GM19328 (cell line): Measurements from ENCODE around the gene PCSK6.
A peak's percentile ranks its signal among the peaks of the same experiment; 100 is the strongest.
"Not testable (repeated sequence)": the region's sequence is repeated elsewhere in the genome, so short reads cannot be mapped to it uniquely, and the experiment has no call there.

Experiments used
- ATAC-seq: cut with Tn5 transposase; IDR thresholded peaks from one replicate; pipeline ENCODE4 v1.9.1; 2021; ENCODE audit warnings: mild to moderate bottlenecking, moderate library complexity; ENCODE audit not compliant: unreplicated experiment

PCSK6 gene

GRCh38 chr15:101406036-101406435, 83.5 kb downstream of the PCSK6 start:
- ATAC-seq: no peak

GRCh38 chr15:101404245-101404644, 85.3 kb downstream of the PCSK6 start:
- no peak for ATAC-seq

- ATAC-seq: not testable (repeated sequence)
Measured at GRCh38 chr15:101402883-101403282, 86.6 kb downstream of the PCSK6 start.

DNA sequence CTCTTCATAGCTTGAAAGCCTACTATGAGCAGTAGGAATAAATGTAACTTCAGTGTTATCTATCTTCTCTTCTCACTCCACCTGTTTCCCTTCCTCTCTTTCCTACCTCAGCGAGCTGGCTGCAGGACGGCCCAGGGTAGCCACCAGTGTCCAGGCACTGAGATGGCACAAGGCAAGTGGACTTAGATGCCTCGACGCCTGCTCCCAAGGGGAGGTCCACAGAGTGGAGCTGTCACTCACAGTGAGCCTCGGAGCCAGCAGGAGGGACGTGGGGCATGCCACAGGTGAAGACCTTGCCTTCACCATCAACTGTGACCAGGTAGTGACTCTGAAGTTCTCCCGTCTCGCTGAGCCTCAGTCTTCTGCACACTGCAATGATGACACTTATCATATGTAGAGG, 88.2 kb downstream of the PCSK6 start:
- ATAC-seq: no peak

- no peak for ATAC-seq
Measured at GRCh38 chr15:101399431-101399830, 90.1 kb downstream of the PCSK6 start.

- no peak for ATAC-seq
Measured at GRCh38 chr15:101398247-101398646, 91.3 kb downstream of the PCSK6 start.

DNA sequence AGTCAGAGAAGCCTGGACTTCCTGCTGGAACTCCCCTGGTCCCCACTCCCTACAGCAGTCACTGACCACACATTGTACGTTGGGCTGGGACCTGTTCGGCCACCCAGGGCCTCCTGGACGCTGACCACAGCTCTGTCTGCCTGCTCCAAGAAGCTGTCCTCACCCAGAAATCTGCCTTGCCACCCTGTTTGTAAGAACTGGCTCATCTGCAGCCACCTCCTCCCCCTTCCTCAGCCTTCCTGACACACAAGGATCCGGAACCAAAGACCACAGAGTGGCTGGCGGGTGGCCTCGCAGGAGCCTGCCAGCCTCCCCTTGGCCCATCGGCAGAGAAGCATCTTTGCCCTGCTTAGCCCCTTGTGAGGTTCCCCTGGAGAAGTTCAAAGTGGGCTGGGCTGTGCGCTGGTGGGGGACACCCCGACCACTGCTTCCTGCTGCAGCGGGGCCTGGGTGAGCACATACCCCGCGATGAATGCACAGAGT, 91.9 kb downstream of the PCSK6 start:
- no peak for ATAC-seq

DNA sequence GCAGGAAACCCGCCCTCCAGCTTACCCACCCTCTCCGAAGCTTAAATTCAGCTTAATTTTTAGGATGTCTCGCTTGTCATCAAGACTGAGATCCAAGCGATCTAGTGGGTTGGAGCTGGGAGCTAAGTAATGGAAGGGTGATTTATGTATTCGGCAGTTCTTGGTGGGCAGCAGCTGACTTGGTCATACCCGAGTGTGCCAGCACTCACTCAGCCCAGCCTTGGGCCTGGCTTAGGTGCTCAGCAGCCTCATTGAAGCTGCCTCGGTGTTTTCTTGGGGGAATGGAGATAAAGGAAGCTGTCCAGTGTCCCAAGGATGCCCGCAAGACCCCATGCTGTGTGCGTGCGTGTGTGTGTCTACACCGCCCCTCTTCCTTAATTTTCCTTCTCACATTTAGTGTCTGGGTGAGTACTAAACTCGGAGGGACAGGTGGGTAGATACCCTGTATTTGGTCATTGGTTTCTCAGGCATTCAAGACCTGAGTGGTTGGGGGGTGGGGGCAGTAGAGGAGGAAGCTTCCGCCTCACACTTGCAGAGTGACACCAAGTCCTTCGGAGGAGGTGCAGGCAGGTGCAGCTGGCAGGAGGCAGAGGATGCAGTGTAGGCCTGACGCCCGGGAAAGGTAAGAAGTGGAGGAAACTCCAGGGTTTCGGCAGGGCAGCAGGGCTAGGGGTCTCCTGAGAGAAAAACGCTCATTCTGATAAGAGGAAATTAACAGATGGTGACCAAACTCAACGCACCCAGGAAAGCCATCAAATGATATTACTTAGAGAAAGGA, 92.8 kb downstream of the PCSK6 start:
- no peak for ATAC-seq

GRCh38 chr15:101394654-101395053, 94.9 kb downstream of the PCSK6 start:
- ATAC-seq: no peak

DNA sequence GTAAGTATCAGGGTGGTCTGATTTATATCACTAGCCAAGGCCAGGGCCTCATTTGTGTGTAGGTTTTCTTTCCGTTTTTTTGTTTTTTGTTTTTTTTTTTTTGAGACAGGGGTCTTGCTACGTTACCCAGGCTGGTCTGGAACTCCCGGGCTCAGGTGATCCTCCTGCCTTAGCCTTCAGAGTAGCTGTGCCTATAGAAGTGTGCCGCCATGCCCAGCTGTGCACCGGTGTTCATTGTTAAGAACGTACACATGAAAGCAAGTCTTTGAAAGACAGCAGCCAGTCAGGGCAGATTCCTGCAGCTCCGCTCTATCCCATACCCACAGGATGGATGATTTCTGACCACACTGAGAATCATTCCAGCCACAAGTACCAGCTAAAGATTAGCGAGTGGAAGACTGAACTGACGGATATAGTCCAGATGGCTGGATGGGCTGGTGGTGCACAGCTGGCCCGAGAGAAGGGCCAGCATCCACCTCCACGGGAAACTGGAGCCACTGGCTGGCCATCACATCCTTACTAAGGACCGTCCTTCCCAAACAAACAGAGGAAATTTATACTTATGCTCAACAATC, 95.4 kb downstream of the PCSK6 start:
- ATAC-seq: no peak

GRCh38 chr15:101393172-101393571, 96.3 kb downstream of the PCSK6 start:
- ATAC-seq: no peak

DNA sequence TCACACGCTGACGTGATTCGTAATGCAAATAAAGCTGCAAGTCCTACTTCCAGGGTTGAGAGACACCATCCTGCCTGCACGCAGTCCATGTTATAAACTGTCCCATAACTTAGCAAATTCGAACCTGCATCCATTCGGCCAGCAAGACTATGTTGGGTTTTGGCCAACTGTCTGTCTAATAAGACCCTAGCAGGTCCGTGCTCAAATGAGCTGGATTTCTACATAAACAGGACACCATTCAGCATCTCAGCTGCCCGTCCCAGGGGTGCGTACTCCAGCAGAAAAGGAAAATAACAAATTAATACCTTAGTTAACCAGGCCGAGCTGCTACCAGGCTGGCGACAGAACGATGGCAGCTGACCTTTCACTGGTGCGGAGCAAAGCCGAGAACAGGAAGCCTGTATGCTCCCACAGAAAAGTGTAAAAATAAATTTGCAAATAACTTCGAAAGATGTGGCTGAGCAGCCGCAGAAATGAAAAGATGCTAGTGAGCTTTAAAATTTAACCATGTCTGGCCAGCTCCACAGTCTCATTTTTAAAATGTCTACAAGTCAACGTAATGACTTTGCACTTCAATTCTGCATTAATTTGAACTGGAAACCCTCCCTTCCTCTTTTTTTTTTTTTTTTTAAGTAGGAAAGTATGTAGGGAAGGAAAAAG, 97.4 kb downstream of the PCSK6 start:
- peak; percentile 62 for ATAC-seq

DNA sequence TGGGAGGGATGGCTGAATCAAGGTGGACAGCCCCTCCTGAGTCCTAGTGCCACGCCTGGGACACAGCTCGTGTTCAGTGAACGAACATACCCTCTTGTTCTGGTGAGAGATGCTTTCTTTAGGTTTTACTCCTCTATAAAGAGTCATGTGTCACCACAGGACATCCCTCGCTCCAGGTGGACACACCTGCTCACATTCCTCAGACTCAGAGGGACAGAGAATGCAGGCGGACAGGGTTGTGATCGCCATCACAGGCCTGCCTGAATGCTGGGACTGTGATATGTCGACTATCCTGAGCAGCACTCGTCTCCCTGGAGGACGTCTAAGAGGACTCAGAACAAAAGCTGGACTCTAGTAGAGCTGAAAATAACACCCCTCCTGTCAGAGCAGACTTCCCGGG, 98.1 kb downstream of the PCSK6 start:
- no peak for ATAC-seq

DNA sequence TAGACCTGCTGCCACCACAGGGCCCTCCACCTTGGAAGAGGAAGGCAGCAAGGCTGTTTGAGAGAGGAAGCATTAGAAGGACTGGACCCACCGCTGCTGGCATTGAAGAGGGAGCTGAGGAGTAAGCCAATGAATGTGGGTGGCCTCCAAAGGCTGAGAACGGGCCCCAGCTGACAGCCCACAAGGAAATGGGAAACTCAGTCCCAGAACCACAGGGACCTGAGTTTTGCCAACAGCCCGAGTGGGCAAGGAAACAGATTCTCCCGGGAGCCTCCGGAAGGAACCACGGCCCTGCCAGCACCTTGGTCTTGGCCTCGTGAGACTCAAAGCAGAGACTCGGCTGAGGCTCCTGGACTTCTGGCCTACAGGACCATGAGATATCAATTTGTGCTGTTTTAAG, 99.0 kb downstream of the PCSK6 start:
- ATAC-seq: no peak

GRCh38 chr15:101390060-101390459, 99.4 kb downstream of the PCSK6 start:
- no peak for ATAC-seq

DNA sequence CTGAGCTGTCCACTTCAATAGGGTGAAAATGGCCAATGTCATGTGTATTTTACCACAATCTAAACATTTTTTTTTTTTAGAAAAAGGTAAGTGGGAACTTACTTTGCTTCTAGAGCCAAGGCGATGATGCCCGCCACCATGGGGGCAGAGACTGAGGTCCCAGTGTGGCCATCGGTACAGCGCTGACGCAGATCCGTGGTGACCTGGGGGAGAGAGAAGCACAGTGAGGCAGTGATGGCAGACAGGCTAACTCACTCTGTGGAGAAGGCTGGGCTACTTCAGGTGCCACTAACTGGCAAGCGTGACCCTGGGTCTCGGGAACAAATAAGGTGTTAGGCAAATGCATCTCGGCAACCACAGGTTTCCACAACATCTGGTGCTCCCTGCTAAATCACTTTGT, 100.1 kb downstream of the PCSK6 start:
- no peak for ATAC-seq

GRCh38 chr15:101388046-101388445, 101.5 kb downstream of the PCSK6 start:
- no peak for ATAC-seq

GRCh38 chr15:101387574-101387973, 101.9 kb downstream of the PCSK6 start:
- no peak for ATAC-seq

GRCh38 chr15:101386967-101387366, 102.5 kb downstream of the PCSK6 start:
- ATAC-seq: no peak

DNA sequence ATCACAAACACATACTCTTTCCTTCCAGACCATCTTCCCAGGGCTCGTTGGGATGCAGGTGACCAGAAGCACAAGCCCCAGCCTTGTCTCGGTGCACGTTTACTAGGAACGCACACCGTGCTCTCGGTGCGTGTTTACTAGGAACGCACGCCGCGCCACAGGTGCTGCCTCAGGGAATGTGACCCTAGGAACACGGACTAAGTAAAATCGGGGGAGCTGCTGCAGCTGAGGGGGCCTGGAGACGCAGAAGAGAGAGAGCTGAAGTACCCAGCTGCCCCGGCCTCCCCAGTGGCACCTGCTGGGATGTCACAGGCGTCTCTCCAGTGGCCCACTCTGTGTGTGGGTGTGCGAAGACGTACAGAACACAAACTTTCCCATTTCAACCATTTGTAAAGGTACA, 103.5 kb downstream of the PCSK6 start:
- ATAC-seq: no peak

- no peak for ATAC-seq
Measured at GRCh38 chr15:101384276-101384675, 105.2 kb downstream of the PCSK6 start.

GRCh38 chr15:101382544-101382943, 107.0 kb downstream of the PCSK6 start:
- no peak for ATAC-seq
